GM21360 (cell line): ENCODE measurements around the gene MEI4.
"Not testable (repeated sequence)": the region's sequence is repeated elsewhere in the genome, so short reads cannot be mapped to it uniquely, and the experiment has no call there.

Source experiments
- ATAC-seq: cut with Tn5 transposase; IDR thresholded peaks from one replicate; pipeline ENCODE4 v1.9.1; 2021; ENCODE audit warnings: mild to moderate bottlenecking, moderate library complexity; ENCODE audit not compliant: unreplicated experiment

Gene MEI4

GRCh38 chr6:77678048-77678447 lies 25.2 kb downstream of the MEI4 start:
- ATAC-seq = no peak

GRCh38 chr6:77683515-77683914 lies 30.7 kb downstream of the MEI4 start:
- no peak for ATAC-seq

- ATAC-seq = no peak
Measured at GRCh38 chr6:77686931-77687330, 34.1 kb downstream of the MEI4 start.

GRCh38 chr6:77688649-77689048 lies 35.8 kb downstream of the MEI4 start:
- no peak for ATAC-seq

- ATAC-seq = not testable (repeated sequence)
Measured at GRCh38 chr6:77700095-77700494, 47.3 kb downstream of the MEI4 start.

GRCh38 chr6:77707603-77708002 lies 54.8 kb downstream of the MEI4 start:
- ATAC-seq = no peak

GRCh38 chr6:77715588-77715987 lies 62.7 kb downstream of the MEI4 start:
- ATAC-seq = no peak

GRCh38 chr6:77716311-77716710 lies 63.5 kb downstream of the MEI4 start:
- ATAC-seq = no peak

GRCh38 chr6:77736010-77736409 lies 83.2 kb downstream of the MEI4 start:
- ATAC-seq = not testable (repeated sequence)

- no peak for ATAC-seq
Measured at GRCh38 chr6:77740380-77740779, 87.5 kb downstream of the MEI4 start.

GRCh38 chr6:77752156-77752555 lies 99.3 kb downstream of the MEI4 start:
- not testable (repeated sequence) for ATAC-seq

- ATAC-seq = no peak
Measured at GRCh38 chr6:77762386-77762785, 109.5 kb downstream of the MEI4 start.

GRCh38 chr6:77763124-77763523 lies 110.3 kb downstream of the MEI4 start:
- ATAC-seq = no peak

GRCh38 chr6:77764364-77764763 lies 111.5 kb downstream of the MEI4 start:
- no peak for ATAC-seq

- ATAC-seq = no peak
Measured at GRCh38 chr6:77773157-77773822, 120.5 kb downstream of the MEI4 start.

- ATAC-seq = no peak
Measured at GRCh38 chr6:77774457-77774856, 121.6 kb downstream of the MEI4 start.

- no peak for ATAC-seq
Measured at GRCh38 chr6:77776441-77776840, 123.6 kb downstream of the MEI4 start.

GRCh38 chr6:77778527-77778926 lies 125.7 kb downstream of the MEI4 start:
- no peak for ATAC-seq

- no peak for ATAC-seq
Measured at GRCh38 chr6:77786935-77787629, 134.2 kb downstream of the MEI4 start.

- no peak for ATAC-seq
Measured at GRCh38 chr6:77796824-77797809, 144.3 kb downstream of the MEI4 start.

GRCh38 chr6:77812304-77812703 lies 159.5 kb downstream of the MEI4 start:
- ATAC-seq = no peak
